Progenitor cell of endocrine pancreas (in vitro differentiated cells): ENCODE data around the gene COA3. TPM values are rescaled to one million over a fixed set of nuclear protein-coding genes. Genes with fewer than 3 reads are reported as not detected.

Source experiments
- DNase-seq: peaks from one replicate; pipeline ENCODE4 v3.0.0; 2021; ENCODE audit warnings: low spot score; ENCODE audit not compliant: unreplicated experiment
- H3K27ac Mint-ChIP-seq: 2 replicates; pipeline ENCODE4 v1.8.0; 2021; ENCODE audit warnings: mild to moderate bottlenecking, moderate library complexity, mixed read lengths
- H3K27me3 Mint-ChIP-seq: 2 replicates; pipeline ENCODE4 v1.8.0; 2021; ENCODE audit warnings: mixed read lengths
- H3K36me3 Mint-ChIP-seq: 2 replicates; pipeline ENCODE4 v1.8.0; 2022; ENCODE audit warnings: mixed read lengths; ENCODE audit not compliant: insufficient read depth
- H3K4me1 Mint-ChIP-seq: 2 replicates; pipeline ENCODE4 v1.8.0; 2021; ENCODE audit warnings: low read depth, mixed read lengths
- H3K4me3 Mint-ChIP-seq: 2 replicates; pipeline ENCODE4 v1.8.0; 2021; ENCODE audit warnings: low read depth, mild to moderate bottlenecking, moderate library complexity, mixed read lengths
- H3K9me3 Mint-ChIP-seq: 2 replicates; pipeline ENCODE4 v1.8.0; 2021; ENCODE audit warnings: low read depth, mixed read lengths
- CTCF ChIP-seq: fragments of 200-600 bp; sonication (generic); IDR thresholded peaks from one replicate; pipeline ENCODE4 v1.5.0; 2021; ENCODE audit warnings: antibody characterized with exemption, mild to moderate bottlenecking; ENCODE audit not compliant: unreplicated experiment
- total RNA-seq: library from RNA; stranded (reverse); gene quantifications from 2 replicates; pipeline ENCODE4 v1.2.1, GENCODE V29; 2021

The COA3 gene
- total RNA-seq, 1 donor from 2014 or later, result 85.4 TPM

- DNase-seq, result no peak
- peaks cover 28% of the 10 kb centered on the region for H3K27me3 Mint-ChIP-seq
- H3K36me3 Mint-ChIP-seq, result peaks cover 11% of the 10 kb centered on the region
- H3K27ac Mint-ChIP-seq, result peak within 1 kb of the TSS; percentile 59
- no peak for TF ChIP-seq CTCF
- peak within 1 kb of the TSS; percentile 69 for H3K4me3 Mint-ChIP-seq
- H3K9me3 Mint-ChIP-seq, result no peaks in the 10 kb centered on the region
- peaks cover 14% of the 10 kb centered on the region for H3K4me1 Mint-ChIP-seq
Observed at GRCh38 chr17:42779936-42780850, 18.3 kb downstream of the COA3 start, which contains the start of gene WNK4. WNK4 (plus strand) TSS chr17:42780610; CDS start chr17:42780699, 89 bp downstream.

- Mint-ChIP-seq H3K9me3 (no peaks in the 10 kb centered on the region), H3K27ac (peak overlapping the region; percentile 59), H3K27me3 (peaks cover 24% of the 10 kb centered on the region), H3K4me3 (peak overlapping the region; percentile 61), H3K4me1 (peaks cover 14% of the 10 kb centered on the region), H3K36me3 (peaks cover 11% of the 10 kb centered on the region)
- no peak for TF ChIP-seq CTCF
- DNase-seq, result no peak
Observed at GRCh38 chr17:42779304-42779935, 19.1 kb downstream of the COA3 start.

- Mint-ChIP-seq H3K4me3 (no peak overlapping the region), H3K4me1 (peaks cover 18% of the 10 kb centered on the region), H3K9me3 (no peaks in the 10 kb centered on the region), H3K36me3 (peaks cover 11% of the 10 kb centered on the region), H3K27me3 (peaks cover 21% of the 10 kb centered on the region), H3K27ac (no peak overlapping the region)
- no peak for TF ChIP-seq CTCF
- no peak for DNase-seq
Observed at GRCh38 chr17:42778570-42778969, 19.9 kb downstream of the COA3 start.

GRCh38 chr17:42775534-42776098, 22.9 kb downstream of the COA3 start:
- H3K27me3 Mint-ChIP-seq, result no peaks in the 10 kb centered on the region
- H3K4me1 Mint-ChIP-seq, result peaks cover 30% of the 10 kb centered on the region
- no peak for TF ChIP-seq CTCF
- H3K4me3 Mint-ChIP-seq, result peak overlapping the region; percentile 100
- H3K27ac Mint-ChIP-seq, result no peak overlapping the region
- H3K36me3 Mint-ChIP-seq, result peaks cover 11% of the 10 kb centered on the region
- no peak for DNase-seq
- H3K9me3 Mint-ChIP-seq, result no peaks in the 10 kb centered on the region

- Mint-ChIP-seq H3K4me3 (peak overlapping the region; percentile 100), H3K27ac (peak overlapping the region; percentile 97), H3K36me3 (peaks cover 9% of the 10 kb centered on the region), H3K9me3 (no peaks in the 10 kb centered on the region), H3K27me3 (no peaks in the 10 kb centered on the region), H3K4me1 (peaks cover 21% of the 10 kb centered on the region)
- no peak for DNase-seq
- no peak for TF ChIP-seq CTCF
Observed at GRCh38 chr17:42774066-42774745, 24.3 kb downstream of the COA3 start.
